22Rv1 (cell line): ENCODE data around the gene TGFB2.

Experiments
- CTCF ChIP-seq: fragments of 450-650 bp; IDR thresholded peaks from 2 replicates; pipeline ENCODE4 v1.5.1; 2017; ENCODE audit warnings: mild to moderate bottlenecking
- ZFX ChIP-seq: fragments of 450-650 bp; IDR thresholded peaks from 2 replicates; pipeline ENCODE4 v1.6.1; 2017; ENCODE audit warnings: antibody characterized with exemption, borderline replicate concordance

GRCh38 chr1:218297867-218298266 is 47.3 kb upstream of the TGFB2 start:
- TF ChIP-seq CTCF (no peak), ZFX (no peak)
